Right renal pelvis (tissue), 4 donors: ENCODE results near the gene SAMD9L. TPM values are rescaled to one million over a fixed set of nuclear protein-coding genes. Genes with fewer than 3 reads are reported as not detected.
"Not testable (repeated sequence)": the region's sequence is repeated elsewhere in the genome, so short reads cannot be mapped to it uniquely, and the experiment has no call there.

Experiments
- DNase-seq, 4 donors: peaks; one replicate each; pipeline ENCODE4 v3.0.0-alpha.2; 2013; ENCODE audit warnings: low read depth in 4 of 4, low spot score in 3 of 4, missing footprints in 1 of 4
- polyA plus RNA-seq, 4 donors: library from polyadenylated mRNA; unstranded; fragments of 120-200 nt; gene quantifications; one replicate each; pipeline ENCODE4 v1.2.1, GENCODE V29; 2013; ENCODE audit not compliant: insufficient read length in 4 of 4

SAMD9L gene
- polyA plus RNA-seq, 4 donors, result 3.3 to 5.3 (median 3.6) TPM

DNA sequence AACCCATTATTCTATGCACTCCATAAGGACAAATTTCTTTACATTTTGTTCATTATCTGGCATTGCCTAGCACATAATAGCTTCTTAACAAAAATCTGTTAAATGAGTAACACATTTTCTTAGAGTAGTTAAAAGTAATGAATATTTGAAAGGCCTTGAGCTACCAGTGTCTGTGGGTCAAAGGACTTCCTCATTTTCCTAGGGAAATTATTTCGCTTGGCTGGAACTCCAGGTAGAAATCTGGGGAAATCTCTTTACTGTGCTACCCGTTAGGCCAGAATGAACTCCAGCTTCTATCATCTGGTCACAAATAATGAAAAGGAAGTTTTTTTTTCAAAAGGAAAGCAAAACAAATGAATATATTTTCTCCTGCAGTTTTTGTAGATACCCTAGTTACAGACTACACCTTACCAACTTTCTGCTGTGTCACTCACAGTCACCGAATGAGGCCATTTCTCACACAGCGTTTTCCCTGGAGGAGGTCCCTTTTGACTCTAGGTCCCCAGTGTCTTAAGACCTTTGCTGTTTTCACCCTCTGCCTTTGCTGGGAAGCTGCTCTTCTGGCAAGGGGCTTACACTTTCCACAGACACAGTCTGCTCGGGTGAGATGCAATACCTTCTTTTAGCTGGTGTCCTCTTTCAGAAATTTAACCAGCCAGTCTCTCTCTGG is 1.6 kb downstream of the SAMD9L start:
- DNase-seq, result no peak

DNA sequence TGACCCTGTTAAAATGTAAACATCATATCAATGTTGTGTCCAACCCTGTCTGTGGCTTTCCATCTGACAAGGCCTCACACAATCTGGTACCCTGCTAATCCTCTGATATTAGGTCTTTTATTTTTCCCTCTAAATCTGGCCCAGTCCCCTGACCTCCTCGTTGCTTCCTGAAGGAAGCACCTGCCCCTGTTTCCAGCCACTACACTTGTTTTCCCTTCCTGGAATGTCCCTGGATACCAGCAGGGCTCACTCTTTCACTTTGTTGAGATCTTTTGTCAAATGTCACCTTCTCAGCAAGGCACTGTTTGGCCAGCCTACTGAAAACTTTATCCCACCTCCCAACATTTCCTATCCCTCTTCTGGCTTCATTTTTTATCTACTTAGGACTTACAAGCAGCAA is 2.1 kb downstream of the SAMD9L start:
- DNase-seq, result no peak

DNA sequence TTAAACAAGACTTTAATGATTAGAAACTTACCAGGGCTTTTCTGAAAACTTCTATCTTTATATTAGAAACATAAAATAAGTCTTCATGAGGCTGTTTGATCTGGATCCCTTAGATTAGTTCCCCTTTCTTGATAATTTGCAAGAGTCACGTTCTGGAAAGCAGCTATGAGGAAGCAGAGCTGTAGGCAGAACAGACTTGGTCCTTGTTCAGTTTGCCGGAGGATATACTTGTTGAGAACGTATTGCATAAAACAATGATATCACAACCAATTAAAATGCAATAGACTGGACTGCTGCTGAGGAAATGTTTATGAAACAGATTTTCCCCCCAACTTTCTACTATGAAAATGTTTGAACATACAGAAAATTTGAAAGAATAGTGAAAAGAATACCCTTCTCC is 2.8 kb downstream of the SAMD9L start:
- no peak for DNase-seq

DNA sequence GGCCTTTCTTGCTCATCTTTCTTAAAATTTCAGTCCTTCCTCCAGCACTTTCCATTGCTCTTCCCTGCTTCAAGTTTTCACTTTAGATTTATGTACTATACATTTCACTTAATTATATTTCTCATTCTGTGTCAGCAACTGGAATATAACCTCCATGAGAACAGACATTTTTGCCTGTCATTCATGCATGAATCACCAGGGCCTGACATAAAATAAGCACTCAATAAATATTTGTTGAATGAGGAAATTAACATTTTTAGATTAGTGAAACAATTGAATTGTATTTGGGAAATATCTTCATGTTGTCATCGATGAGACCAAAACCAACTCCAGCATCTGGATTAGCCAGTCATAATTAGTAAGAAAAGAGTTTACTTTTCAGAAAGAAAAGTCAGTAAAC is 6.1 kb downstream of the SAMD9L start:
- DNase-seq, result no peak

DNA sequence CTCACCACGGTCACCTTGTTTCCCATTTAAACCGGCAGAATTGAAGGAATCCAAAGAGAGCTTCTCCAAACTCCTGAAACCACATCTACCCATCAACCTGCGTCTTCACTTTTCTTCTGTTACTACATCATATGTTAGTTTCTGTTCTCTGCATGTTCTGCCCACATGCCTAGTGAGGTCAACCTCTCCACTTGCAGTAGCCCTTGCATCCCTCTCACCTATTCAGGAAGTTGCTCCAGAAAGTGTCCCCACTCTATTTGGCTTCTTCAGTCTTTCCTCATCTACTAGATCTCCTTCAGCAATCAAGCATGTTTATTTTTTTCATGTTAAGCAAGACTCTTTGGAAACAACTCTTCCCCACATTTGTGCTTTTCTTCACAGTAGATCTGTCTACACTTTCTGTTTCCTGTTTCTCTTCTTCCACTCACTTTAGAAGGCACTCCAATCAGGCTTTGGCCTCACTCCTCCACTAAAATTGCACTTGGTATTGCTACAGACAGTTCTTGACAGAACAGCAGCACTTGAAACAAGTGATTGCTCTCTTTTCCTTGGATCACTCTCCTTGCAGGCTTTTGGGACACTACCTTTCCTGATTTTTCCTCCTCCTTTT is 7.5 kb downstream of the SAMD9L start:
- no peak for DNase-seq

DNA sequence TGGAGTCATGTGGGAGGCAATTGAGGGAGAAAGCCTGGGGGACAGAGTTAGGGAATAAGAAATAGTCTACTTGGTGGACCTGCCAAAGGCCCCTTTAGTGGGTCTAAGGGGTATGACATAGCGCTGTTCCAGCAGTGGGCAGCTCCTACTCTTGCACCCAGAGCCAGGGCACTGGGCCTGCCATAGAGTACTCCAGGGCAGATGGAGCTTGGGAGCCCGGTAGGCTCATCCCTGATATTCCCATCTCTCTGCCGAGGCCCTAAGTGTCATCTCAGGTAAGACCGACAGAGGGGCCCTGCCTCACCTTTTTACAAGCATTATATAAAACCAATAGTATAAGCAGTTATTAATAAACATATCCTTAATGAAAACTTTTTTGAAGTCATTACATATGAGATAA is 9.6 kb downstream of the SAMD9L start:
- DNase-seq, result no peak

DNA sequence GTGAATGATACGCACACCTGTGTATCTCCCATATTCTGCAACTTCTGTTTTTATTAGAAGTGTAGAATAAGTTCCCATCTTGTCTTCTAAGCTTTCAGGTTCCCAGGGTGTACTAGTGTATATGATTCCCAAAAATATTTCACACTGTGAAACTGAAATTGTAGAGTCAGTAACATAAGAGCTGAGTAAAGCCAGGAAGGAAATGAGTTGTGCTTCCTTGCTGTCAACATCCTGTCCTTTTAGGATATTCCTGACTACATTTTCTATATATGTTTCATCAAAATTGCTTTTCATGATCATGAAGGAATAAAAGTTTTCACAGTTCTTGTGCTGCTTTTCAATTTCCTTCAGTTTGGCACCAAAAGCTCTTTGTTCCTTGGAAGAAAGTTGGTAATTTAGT is 15.2 kb downstream of the SAMD9L start:
- no peak for DNase-seq

DNA sequence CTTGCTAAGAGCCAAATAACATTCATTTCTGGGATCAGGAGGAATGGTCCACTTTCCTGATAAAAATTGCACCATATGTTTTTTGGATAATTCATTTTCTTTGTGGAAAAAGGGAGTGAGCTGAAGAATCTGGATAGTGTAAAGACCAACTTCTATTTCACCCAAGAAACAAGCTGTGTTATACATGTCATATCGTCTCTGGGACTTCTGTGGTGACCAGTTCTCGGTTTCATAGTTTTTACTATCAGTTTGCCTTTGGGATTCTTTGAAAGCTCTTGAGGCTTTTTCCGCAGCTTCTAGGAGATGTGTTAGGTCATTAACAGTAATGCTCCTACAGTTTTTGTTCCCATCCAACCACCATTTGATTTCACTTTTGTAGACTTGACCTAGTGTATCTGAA is 16.0 kb downstream of the SAMD9L start:
- no peak for DNase-seq

DNA sequence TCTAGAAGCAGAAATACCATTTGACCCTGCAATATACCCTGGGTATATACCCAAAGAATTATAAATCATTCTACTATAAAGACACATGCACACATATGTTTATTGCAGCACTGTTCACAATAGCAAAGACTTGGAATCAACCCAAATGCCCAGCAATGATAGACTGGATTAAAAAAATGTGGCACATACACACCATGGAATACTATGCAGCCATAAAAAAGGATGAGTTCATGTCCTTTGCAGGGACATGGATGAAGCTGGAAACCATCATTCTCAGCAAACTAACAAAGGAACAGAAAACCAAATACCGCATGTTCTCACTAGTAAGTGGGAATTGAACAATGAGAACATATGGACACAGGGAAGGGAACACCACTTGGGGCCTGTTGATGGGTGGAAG is 21.2 kb downstream of the SAMD9L start:
- DNase-seq, result not testable (repeated sequence)

DNA sequence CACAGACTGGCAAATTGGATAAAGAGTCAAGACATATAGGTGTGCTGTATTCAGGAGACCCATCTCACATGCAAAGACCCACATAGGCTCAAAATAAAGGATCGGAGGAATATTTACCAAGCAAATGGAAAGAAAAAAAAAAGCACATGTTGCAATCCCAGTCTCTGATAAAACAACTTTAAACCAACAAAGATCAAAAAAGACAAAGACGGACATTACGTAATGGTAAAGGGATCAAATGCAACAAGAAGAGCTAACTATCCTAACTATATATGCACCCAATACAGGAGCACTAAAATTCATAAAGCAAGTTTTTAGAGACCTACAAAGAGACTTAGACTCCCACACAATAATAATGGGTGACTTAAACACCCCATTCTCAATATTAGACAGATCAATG is 24.7 kb downstream of the SAMD9L start:
- not testable (repeated sequence) for DNase-seq

DNA sequence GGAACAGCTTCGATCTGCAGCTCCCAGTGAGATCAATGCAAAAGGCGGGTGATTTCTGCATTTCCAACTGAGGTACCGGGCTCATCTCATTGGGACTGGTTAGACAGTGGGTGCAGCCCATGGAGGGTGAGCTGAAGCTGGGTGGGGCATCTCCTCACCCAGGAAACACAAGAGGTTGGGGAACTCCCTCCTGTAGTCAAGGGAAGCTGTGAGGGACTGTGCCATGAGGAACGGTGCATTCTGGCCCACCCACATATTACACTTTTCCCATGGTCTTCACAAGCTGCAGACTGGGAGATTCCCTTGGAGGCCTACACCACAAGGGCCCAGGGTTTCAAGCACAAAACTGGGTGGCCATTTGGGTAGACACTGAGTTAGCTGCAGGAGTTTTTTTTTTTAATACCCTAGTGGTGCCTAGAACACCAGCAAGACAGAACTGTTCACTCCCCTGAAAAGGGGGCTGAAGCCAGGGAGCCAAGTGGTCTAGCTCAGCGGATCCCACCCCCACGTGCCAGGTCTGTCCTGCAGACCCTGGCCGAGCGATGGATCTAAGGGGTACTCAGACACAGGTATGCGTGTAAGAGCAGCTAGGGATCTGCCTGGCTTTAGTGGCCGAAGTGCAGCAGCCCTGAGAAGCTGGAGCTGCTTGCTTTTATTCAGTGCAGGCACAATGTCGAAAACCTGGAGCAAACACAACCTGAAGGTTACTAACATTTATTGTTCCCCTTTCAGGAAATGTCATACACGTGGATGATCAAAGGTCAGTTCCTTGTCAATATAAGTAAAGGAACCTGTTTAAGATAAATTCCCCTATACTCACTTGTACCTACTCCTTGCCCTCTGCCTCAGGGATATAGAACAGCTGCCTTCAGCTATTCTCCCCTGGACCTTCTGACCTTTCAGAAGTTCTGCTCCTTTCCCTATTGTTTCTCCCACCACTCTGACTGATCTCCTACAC is 27.3 kb downstream of the SAMD9L start:
- no peak for DNase-seq

DNA sequence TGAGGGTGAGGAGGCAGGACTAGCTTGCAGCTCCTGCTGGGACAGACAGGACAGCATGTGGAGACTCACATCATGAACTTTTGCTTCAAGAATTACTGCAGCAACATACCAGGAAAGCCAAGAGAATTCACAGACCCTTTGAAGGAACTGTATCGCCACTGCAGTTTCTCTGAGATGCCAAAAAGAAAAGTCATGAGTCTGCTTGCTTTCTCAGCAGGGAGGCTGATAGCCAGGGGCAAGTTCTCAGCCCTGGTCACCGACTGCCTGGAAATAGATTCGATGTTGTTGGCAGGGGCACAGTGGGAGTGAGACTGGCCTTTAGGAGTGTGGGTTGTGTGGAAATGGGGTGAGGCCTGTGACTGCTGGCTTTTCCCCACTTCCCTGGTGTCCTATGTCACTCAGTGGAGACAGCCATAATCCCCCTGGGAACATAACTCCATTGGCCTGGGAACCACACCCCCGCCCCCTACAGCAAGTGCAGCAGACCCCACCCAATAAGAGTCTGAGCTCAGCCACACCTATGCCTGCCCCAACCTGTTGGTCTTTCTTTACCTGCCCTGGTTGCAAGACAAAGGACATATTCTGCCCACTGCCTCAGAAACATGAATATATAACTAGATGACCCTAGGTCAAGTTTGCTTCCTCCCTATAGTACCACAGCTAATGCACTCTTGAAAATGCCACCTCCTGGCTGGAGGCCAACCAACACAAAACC is 28.8 kb downstream of the SAMD9L start:
- DNase-seq, result no peak

DNA sequence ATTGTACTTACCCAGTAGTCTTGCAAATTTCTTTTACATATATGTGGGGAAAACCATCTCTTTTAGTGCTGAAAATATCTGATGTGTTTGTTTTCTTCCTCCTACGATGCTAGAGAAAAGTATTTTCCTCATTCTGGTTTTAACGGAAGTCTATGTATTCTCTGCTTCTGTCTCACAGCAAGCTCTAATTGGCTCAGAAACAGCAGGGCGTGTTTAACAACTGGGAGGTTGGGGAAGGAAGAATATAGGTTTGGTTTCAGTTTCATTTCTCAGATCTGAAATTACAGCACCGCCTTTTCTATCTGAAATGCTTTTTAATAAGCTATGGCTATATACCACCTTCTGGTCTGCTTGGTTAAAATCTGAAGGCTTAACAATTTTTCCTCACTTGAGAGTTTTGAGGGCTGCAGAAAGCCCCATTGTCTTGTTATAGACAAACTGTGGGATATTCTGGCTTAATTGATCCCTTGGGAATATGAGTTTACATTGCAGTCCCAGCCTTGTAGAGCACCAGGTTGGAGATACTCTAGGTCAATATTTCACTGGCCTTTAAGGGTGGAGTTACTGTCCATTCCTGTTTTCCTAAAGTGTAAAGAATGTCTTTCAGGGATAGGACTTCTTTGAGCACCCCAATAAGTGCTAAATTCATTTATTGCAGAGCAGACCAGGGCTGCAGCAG is 30.2 kb downstream of the SAMD9L start, which contains the start of gene SAMD9:
SAMD9 (minus strand) TSS at position 128 of the 679 bp plus-strand sequence. CDS start 11,882 bp downstream, outside the sequence.
- DNase-seq, result peak; percentile 31 to 67 (median 62)

DNA sequence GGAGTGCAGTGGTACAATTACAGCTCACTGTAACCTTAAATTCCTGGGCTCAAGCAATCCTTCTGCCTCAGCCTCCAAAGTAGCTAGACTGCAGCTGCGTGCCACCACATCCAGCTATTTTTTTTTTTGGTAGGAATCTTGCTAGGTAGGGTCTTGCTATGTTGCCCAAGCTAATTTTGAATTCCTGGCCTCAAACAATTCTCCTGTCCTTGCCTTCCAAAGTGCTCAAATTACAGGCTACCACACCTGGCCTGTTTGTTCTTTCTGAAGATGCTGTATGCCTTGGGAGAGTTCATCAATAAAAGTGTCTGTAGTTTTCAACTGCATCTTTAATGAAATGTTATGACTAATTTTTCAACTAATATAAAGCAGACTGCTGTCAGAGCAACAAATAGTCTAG is 30.9 kb downstream of the SAMD9L start:
- DNase-seq, result no peak

DNA sequence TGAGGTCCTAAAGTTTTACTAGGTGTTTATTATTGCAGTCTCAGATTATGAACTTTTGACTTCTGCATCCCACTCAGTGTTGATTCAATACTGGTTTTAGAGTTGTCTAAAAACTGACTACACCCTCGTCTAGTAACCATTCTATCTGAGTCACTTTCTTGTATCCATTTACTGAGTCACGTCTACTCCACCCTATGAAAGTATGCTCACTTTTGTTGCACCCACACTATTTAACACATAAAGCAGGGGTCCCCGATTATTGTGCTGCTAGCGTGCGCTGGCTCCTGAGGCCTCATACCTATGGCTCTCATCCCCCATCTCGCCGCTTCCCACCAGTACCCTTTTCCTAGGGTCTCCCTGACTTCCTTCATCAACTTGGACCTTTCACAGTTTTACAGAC is 32.4 kb downstream of the SAMD9L start:
- DNase-seq, result no peak

DNA sequence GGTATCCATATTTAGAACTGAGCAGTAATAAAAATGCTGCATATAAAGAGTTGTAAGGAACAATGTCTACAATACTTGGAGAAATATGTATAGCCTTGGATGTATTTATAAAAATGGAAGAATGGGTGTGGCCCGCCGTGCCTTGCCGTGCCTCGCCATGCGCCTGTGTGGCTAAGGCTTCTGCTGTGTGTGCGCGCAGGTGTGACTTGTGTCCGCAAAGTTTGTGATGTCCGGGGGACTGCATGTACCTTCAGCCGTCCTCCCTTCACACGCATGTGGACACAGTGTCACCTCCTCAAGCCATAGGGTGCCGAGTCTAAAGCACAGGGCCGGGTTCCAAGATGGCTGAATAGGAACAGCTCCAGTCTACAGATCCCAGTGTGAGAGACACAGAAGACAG is 40.2 kb downstream of the SAMD9L start:
- DNase-seq, result no peak

DNA sequence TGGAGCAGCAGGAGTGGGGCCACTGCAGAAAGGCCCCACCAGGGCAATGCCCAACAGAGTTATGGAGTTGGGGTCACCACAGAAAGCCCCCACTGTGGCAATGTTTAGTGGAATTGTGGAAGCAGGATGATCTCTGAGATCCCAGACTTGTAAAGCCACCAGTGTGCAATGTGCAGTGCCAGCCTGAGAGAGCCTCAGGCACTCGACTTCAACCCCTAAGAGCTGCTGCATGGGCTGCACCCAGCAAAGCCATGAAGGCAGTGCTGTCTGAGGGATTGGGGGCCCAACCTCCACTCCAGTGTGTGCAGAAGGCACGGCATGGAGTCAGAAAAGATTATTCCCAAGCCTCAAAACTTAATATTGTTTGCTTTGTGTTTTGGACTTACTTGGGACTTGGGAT is 50.8 kb downstream of the SAMD9L start:
- DNase-seq, result no peak

DNA sequence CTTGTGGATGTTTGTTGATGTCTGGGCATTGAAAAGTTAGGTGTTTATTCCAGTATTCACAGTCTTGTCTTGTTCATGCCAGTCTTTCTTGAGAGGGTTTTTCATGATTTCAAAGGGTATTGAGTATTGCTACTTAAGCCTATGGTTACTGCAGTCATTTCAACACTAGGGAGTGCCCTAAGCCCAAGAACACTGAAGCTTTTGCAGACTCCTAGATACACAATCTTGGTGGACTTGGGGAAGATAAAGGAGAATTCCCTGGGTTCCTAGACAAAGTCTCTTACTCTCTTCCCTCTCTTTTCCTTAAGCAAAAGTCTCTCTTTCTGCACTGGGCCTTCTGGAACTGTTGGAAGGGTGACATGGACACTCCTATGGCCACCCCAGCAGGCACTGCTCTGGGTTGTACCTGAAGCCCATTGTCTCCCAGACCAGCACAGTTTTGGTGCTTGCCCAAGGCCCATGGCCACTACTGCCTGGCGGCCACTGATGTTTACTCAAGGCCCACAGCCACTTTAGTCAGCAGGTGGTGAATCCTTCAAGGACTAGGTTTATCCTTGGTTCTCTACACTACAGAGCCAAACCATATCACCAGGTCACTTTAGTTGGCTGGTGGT is 55.3 kb downstream of the SAMD9L start:
- DNase-seq, result no peak
